ENCODE measurements around the gene RPL28.

- TF ChIP-seq POLR2A (IDR thresholded peaks at IDR 0.05; ENCODE audit: low read depth, low read length), result no peak
- no peak for TF ChIP-seq CTCF (conservative IDR thresholded peaks at IDR 0.05; ENCODE audit: low read depth, low read length)
- no peak for TF ChIP-seq MAFK (IDR thresholded peaks at IDR 0.05; ENCODE audit: low read depth, low read length)
- TF ChIP-seq, protein P1, sequence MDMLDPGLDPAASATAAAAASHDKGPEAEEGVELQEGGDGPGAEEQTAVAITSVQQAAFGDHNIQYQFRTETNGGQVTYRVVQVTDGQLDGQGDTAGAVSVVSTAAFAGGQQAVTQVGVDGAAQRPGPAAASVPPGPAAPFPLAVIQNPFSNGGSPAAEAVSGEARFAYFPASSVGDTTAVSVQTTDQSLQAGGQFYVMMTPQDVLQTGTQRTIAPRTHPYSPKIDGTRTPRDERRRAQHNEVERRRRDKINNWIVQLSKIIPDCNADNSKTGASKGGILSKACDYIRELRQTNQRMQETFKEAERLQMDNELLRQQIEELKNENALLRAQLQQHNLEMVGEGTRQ (IDR thresholded peaks at IDR 0.05; ENCODE audit: low read depth, low read length), result no peak
- TF ChIP-seq CEBPB (IDR thresholded peaks at IDR 0.05; ENCODE audit: low read depth, low read length), result no peak
Measured at GRCh38 chr19:55410168-55410567, 24.4 kb downstream of the RPL28 start.

All from IMR-90 (cell line).